Retinal pigment epithelial cell (primary cell): Measurements from ENCODE around the gene ZCCHC8.
"Not testable (repeated sequence)": the region's sequence is repeated elsewhere in the genome, so short reads cannot be mapped to it uniquely, and the experiment has no call there.

ENCODE experiments used
- DNase-seq: peaks from one replicate; pipeline ENCODE4 v3.0.0-alpha.2; 2010; ENCODE audit warnings: low read depth
- H3K4me3 ChIP-seq: 2 replicates; pipeline ENCODE4 v1.5.1; 2011; ENCODE audit warnings: mild to moderate bottlenecking, low read length, control low read depth, moderate library complexity
- CTCF ChIP-seq: conservative IDR thresholded peaks from 2 replicates; pipeline ENCODE4 v1.5.1; 2011; ENCODE audit warnings: low read depth, low read length, control low read depth, inconsistent platforms

The ZCCHC8 gene

GRCh38 chr12:122467983-122468382, 32.7 kb downstream of the ZCCHC8 start:
- no peak overlapping the region for H3K4me3 ChIP-seq
- DNase-seq: no peak
- TF ChIP-seq CTCF: no peak

DNA sequence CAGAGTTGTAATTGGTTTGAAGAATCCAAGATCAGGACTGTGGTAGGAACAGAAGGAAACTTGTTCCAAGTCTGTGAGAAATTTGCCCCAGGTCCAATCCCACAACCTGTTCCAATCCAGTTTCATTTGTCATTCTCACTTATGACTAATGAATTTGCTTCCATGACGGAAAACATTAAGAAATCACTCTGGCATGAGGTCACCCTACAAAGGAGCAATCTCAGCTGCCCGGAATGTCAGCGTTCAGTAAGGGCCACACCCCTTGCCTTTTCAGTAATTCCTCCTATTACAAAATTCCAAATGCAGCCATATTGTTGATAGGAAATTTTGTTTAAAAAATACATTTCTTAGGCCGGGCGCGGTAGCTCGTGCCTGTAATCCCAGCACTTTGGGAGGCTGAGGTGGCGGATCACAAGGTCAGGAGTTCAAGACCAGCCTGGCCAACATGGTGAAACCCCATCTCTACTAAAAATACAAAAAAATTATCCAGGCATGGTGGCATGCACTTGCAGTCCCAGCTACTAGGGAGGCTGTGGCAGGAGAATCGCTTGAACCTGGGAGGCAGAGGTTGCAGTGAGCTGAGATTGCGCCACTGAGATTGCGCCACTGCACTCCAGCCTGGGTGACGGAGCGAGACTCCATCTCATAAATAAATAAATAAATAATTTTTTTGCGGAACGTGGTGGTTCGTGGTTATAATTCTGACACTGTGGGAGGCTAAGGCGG, 36.3 kb downstream of the ZCCHC8 start:
- DNase-seq: peak; percentile 89
- not testable (repeated sequence) for H3K4me3 ChIP-seq

DNA sequence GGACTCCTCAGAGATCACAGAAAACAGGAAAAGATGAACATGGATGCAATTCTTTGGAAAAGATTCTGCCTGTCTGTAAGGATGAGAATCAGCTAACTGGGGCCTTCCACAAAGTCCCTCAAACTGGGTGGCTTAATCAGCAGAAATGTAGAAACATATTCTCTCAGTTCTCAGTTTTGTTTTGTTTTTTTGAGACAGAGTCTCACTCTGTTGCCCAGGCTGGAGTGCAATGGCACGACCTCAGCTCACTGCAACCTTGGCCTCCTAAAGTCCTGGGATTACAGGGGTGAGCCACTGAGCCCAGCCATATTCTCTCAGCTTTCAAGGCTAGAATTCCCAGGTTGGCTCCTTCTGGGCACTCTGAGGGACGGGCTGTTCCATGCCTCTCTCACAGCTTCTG, 40.1 kb downstream of the ZCCHC8 start:
- TF ChIP-seq CTCF: no peak
- no peak overlapping the region for H3K4me3 ChIP-seq
- DNase-seq: no peak

DNA sequence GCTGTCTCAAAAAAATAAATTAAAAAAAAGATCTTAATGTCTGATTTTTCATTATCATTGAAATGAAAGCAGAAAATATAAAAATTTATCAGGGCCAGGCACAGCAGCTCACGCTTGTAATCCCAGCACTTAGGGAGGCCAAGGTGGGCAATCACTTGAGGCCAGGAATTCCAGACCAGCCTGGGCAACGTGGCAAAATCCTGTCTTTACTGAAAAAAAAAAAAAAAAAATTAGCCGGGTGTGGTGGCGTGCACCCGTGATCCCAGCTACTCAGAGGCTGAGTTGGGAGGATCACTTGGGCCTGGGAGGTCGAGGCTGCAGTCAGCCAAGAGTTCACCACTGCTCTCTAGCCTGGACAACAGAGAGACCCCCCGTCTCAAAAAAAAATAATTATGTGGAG, 40.7 kb downstream of the ZCCHC8 start:
- TF ChIP-seq CTCF: no peak
- DNase-seq: no peak
- H3K4me3 ChIP-seq: no peak overlapping the region

GRCh38 chr12:122459211-122459610, 41.5 kb downstream of the ZCCHC8 start:
- no peak for DNase-seq
- H3K4me3 ChIP-seq: no peak overlapping the region
- no peak for TF ChIP-seq CTCF

DNA sequence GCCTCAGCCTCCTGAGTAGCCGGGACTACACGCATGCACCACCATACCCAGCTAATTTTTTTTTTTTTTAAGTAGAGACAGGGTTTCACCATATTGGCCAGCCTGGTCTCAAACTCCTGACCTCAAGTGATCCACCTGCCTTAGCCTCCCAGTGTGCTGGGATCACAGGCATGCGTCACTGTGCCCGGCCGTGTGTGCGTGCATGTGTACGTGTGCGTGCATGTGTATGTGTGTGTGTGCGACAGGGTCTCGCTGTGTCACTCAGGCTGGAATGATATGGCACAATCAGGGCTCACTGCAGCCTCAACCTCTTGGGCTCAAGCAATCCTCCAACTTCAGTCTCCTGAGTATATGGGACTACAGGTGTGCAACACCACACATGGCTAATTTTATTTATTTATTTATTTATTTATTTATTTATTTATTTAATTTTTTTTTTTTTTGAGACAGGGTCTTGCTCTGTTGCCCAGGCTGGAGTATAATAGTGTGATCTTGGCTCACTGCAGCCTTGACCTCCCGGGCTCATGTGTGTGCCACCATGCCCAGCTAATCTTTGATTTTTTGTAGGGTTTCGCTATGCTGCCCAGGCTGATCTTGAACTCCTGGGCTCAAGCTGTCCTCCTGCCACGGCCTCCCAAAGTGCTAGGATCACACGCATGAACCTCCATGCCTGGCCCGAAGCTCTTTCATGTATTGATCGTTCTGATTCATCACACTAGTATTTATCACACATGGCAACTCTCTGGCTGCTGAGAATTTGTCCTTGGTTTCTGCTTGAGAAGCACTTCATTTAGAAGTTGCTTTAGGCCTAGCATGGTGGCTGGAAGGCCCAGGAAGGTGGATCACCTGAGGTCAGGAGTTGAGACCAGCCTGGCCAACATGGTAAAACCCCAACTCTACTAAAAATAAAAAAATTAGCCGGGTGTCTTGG, 42.4 kb downstream of the ZCCHC8 start:
- no peak for DNase-seq
- no peak for TF ChIP-seq CTCF
- H3K4me3 ChIP-seq: no peak overlapping the region

DNA sequence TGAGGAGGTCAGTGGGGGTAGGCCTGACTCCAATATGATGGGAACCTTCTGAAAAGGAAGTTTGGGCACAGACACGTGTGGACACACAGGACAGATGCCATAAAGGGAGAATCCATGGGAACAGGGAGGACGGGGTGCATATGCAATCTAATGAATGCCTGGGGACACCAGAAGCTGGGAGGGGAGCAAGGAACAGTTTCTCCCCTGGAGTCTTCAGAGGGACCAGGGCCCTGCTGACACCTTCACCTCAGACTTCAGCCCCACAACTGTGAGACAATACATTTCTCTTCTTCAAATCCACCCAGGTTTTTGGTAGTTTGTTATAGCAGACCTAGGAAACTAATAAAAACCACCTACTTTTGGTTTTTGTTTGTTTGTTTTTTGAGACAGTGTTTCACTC, 43.1 kb downstream of the ZCCHC8 start:
- no peak for TF ChIP-seq CTCF
- no peak overlapping the region for H3K4me3 ChIP-seq
- no peak for DNase-seq
